CD4-positive, alpha-beta memory T cell (primary cell): ENCODE data around the gene NR1D2. TPM values are rescaled to one million over a fixed set of nuclear protein-coding genes. Genes with fewer than 3 reads are reported as not detected.

Experiments used
- CTCF ChIA-PET: fragments of 350-600 bp; sonication (Branson Sonifier 250); formaldehyde crosslinking; loops from one replicate; lab custom pipeline; 2021; ENCODE audit warnings: inconsistent platforms; ENCODE audit not compliant: partially characterized antibody; lab: Charles Lee
- POLR2A ChIA-PET: fragments of 350-600 bp; sonication (Branson Sonifier 250); formaldehyde crosslinking; loops from one replicate; lab custom pipeline; 2021; ENCODE audit not compliant: partially characterized antibody; lab: Charles Lee
- DNase-seq, 5 donors: peaks; one replicate each; pipeline versions ENCODE4 v3.0.0 to v3.0.0-alpha.2; 2020 to 2022; ENCODE audit warnings: mixed read lengths in 1 of 5
- H3K27ac ChIP-seq: one replicate; pipeline ENCODE4 v1.7.0; 2013; ENCODE audit warnings: low read depth, low read length
- H3K27me3 ChIP-seq: 2 replicates; pipeline ENCODE4 v1.7.0; 2013; ENCODE audit warnings: mild to moderate bottlenecking, low read length, moderate library complexity; ENCODE audit not compliant: insufficient read depth
- H3K36me3 ChIP-seq: 2 replicates; pipeline ENCODE4 v1.7.0; 2013; ENCODE audit warnings: mild to moderate bottlenecking, low read length, moderate library complexity; ENCODE audit not compliant: insufficient read depth
- H3K4me1 ChIP-seq: 2 replicates; pipeline ENCODE4 v1.7.0; 2013; ENCODE audit warnings: mild to moderate bottlenecking, low read length, moderate library complexity; ENCODE audit not compliant: insufficient read depth
- H3K4me3 ChIP-seq, 2 donors: one replicate each; pipeline ENCODE4 v1.7.0; 2013; ENCODE audit warnings: low read length in 2 of 2, mild to moderate bottlenecking in 1 of 2
- H3K9me3 ChIP-seq, 2 donors: one replicate each; pipeline ENCODE4 v1.7.0; 2013; ENCODE audit warnings: low read length in 2 of 2, control low read depth in 1 of 2; ENCODE audit not compliant: control insufficient read depth in 1 of 2
- H3K27ac Mint-ChIP-seq, 7 donors: one replicate each; pipeline ENCODE4 v1.8.0; 2020 to 2021; ENCODE audit warnings: mixed read lengths in 7 of 7, mild to moderate bottlenecking in 6 of 7, inconsistent platforms in 3 of 7, moderate library complexity in 3 of 7
- H3K27me3 Mint-ChIP-seq, 2 donors: one replicate each; pipeline ENCODE4 v1.8.0; 2020 to 2021; ENCODE audit warnings: mixed read lengths in 2 of 2
- H3K36me3 Mint-ChIP-seq, 2 donors: one replicate each; pipeline ENCODE4 v1.8.0; 2020 to 2021; ENCODE audit warnings: mixed read lengths in 2 of 2, inconsistent platforms in 1 of 2, mild to moderate bottlenecking in 1 of 2
- H3K4me1 Mint-ChIP-seq, 4 donors: one replicate each; pipeline ENCODE4 v1.8.0; 2020 to 2021; ENCODE audit warnings: mixed read lengths in 4 of 4, mild to moderate bottlenecking in 1 of 4
- H3K4me3 Mint-ChIP-seq, 8 donors: one replicate each; pipeline ENCODE4 v1.8.0; 2020 to 2021; ENCODE audit warnings: mixed read lengths in 8 of 8, mild to moderate bottlenecking in 7 of 8, moderate library complexity in 6 of 8, inconsistent platforms in 3 of 8
- H3K9me3 Mint-ChIP-seq, 8 donors: one replicate each; pipeline ENCODE4 v1.8.0; 2020 to 2021; ENCODE audit warnings: mixed read lengths in 8 of 8, mild to moderate bottlenecking in 5 of 8, inconsistent platforms in 3 of 8, moderate library complexity in 1 of 8
- intact Hi-C: fragments of 100-400 bp; cut with micrococcal nuclease; formaldehyde crosslinking; loops from one replicate; pipeline ENCODE4 v1.15.1; 2023
- polyA plus RNA-seq, 2 donors: library from polyadenylated mRNA; unstranded; fragments of 300-500 nt; fragmentation: Illumina TruSeq; gene quantifications; one replicate each; pipeline ENCODE4 v1.2.3, GENCODE V29; 2021
- total RNA-seq, 2 experiments: library from RNA; stranded (reverse); gene quantifications; one replicate each; pipeline ENCODE4 v1.2.3, GENCODE V29; 2021

Gene NR1D2
- total and polyA plus RNA-seq, 4 experiments from 2014 or later: 28.1 to 70.5 (median 65.2) TPM

GRCh38 chr3:23928524-23928923 is 16.6 kb upstream of the NR1D2 start:
- no peaks in the 10 kb centered on the region for H3K9me3 Mint-ChIP-seq
- DNase-seq: no peak
- ChIA-PET CTCF (no interaction called here), POLR2A (interaction anchor here (1.3 to 2.6 kb wide), 2 partner anchors 10 to 11 kb away, joined by 3 to 11 read pairs; partner anchors contain the start of genes NKIRAS1 and RPL15)
- intact Hi-C loops: no loop called here
- no peak overlapping the region for H3K27ac ChIP-seq
- peaks cover 0 to 1% of the 10 kb centered on the region in 2 donors for H3K27me3 Mint-ChIP-seq
- H3K9me3 ChIP-seq: no peaks in the 10 kb centered on the region
- H3K4me3 ChIP-seq: no peak overlapping the region
- H3K36me3 ChIP-seq: no peaks in the 10 kb centered on the region
- no peak overlapping the region for H3K4me3 Mint-ChIP-seq
- no peaks in the 10 kb centered on the region for H3K27me3 ChIP-seq
- no peaks in the 10 kb centered on the region for H3K4me1 Mint-ChIP-seq
- peaks cover 0 to 3% of the 10 kb centered on the region in 2 donors for H3K36me3 Mint-ChIP-seq
- no peaks in the 10 kb centered on the region for H3K4me1 ChIP-seq
- no peak overlapping the region for H3K27ac Mint-ChIP-seq

- POLR2A ChIA-PET: interaction anchor here (1.8 kb wide), 1 partner anchor 14 kb away, joined by 4 read pairs; the partner anchor contains the start of genes NKIRAS1 and RPL15
- Histone ChIP-seq H3K36me3 (no peaks in the 10 kb centered on the region), H3K27ac (no peak overlapping the region), H3K27me3 (no peaks in the 10 kb centered on the region), H3K4me1 (no peaks in the 10 kb centered on the region), H3K9me3 (no peaks in the 10 kb centered on the region), H3K4me3 (no peak overlapping the region)
- Mint-ChIP-seq H3K27ac (no peak overlapping the region), H3K4me3 (no peak overlapping the region), H3K36me3 (no peaks in the 10 kb centered on the region), H3K9me3 (no peaks in the 10 kb centered on the region), H3K4me1 (no peaks in the 10 kb centered on the region), H3K27me3 (peaks cover 0 to 1% of the 10 kb centered on the region in 2 donors)
- intact Hi-C loops: no loop called here
- CTCF ChIA-PET: no interaction called here
- no peak for DNase-seq
Measured at GRCh38 chr3:23931597-23931996, 13.5 kb upstream of the NR1D2 start.

GRCh38 chr3:23932571-23932970 is 12.5 kb upstream of the NR1D2 start:
- no peaks in the 10 kb centered on the region for H3K9me3 ChIP-seq
- H3K4me1 ChIP-seq: no peaks in the 10 kb centered on the region
- Mint-ChIP-seq H3K9me3 (peaks cover 0 to 2% (median 0%) of the 10 kb centered on the region in 8 donors), H3K4me3 (no peak overlapping the region), H3K27ac (no peak overlapping the region), H3K36me3 (no peaks in the 10 kb centered on the region), H3K4me1 (no peaks in the 10 kb centered on the region), H3K27me3 (peaks cover 1 to 4% of the 10 kb centered on the region in 2 donors)
- DNase-seq: no peak
- no peaks in the 10 kb centered on the region for H3K27me3 ChIP-seq
- ChIA-PET CTCF (no interaction called here), POLR2A (interaction anchor here (1.8 kb wide), 1 partner anchor 15 kb away, joined by 4 read pairs; the partner anchor contains the start of genes NKIRAS1 and RPL15)
- no peak overlapping the region for H3K4me3 ChIP-seq
- intact Hi-C loops: no loop called here
- H3K36me3 ChIP-seq: no peaks in the 10 kb centered on the region
- no peak overlapping the region for H3K27ac ChIP-seq

GRCh38 chr3:23934253-23934652 is 10.8 kb upstream of the NR1D2 start:
- intact Hi-C loops: no loop called here
- peaks cover 1 to 4% of the 10 kb centered on the region in 2 donors for H3K27me3 Mint-ChIP-seq
- no peaks in the 10 kb centered on the region for H3K27me3 ChIP-seq
- ChIA-PET POLR2A (no interaction called here), CTCF (no interaction called here)
- H3K4me1 Mint-ChIP-seq: no peaks in the 10 kb centered on the region
- H3K9me3 ChIP-seq: no peaks in the 10 kb centered on the region
- H3K9me3 Mint-ChIP-seq: peaks cover 0 to 2% (median 0%) of the 10 kb centered on the region in 8 donors
- H3K36me3 Mint-ChIP-seq: no peaks in the 10 kb centered on the region
- no peak overlapping the region for H3K4me3 Mint-ChIP-seq
- no peak overlapping the region for H3K27ac ChIP-seq
- no peaks in the 10 kb centered on the region for H3K36me3 ChIP-seq
- no peak for DNase-seq
- H3K27ac Mint-ChIP-seq: no peak overlapping the region
- H3K4me3 ChIP-seq: no peak overlapping the region
- no peaks in the 10 kb centered on the region for H3K4me1 ChIP-seq

- Histone ChIP-seq H3K27me3 (no peaks in the 10 kb centered on the region), H3K9me3 (no peaks in the 10 kb centered on the region), H3K36me3 (no peaks in the 10 kb centered on the region), H3K4me1 (no peaks in the 10 kb centered on the region), H3K27ac (no peak overlapping the region), H3K4me3 (no peak overlapping the region)
- no peak overlapping the region for H3K27ac Mint-ChIP-seq
- H3K4me3 Mint-ChIP-seq: no peak overlapping the region
- H3K36me3 Mint-ChIP-seq: no peaks in the 10 kb centered on the region
- no peaks in the 10 kb centered on the region for H3K4me1 Mint-ChIP-seq
- POLR2A ChIA-PET: no interaction called here
- no peak for DNase-seq
- intact Hi-C loops: no loop called here
- H3K27me3 Mint-ChIP-seq: peaks cover 1 to 3% of the 10 kb centered on the region in 2 donors
- peaks cover 0 to 2% (median 0%) of the 10 kb centered on the region in 8 donors for H3K9me3 Mint-ChIP-seq
- CTCF ChIA-PET: no interaction called here
Measured at GRCh38 chr3:23937296-23937695, 7.8 kb upstream of the NR1D2 start.

DNA sequence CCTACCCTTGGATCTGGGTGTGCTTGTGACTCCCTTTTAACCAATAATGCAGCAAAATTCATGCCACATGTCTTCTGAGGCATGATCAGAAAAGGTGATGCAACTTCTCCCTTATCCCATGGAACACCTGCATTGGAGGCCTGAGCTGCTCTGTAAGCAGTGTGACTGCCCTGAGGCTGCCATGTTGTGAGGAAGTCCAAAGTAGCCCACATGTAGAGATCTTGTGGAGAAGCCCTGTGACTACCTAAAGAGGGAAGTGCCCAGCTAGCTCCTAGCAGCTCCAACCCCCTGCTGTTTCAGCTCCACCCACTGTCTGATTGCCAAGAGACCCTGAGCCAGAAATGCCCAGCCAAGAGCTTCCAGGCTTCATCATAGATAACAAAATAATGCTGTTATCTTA is 6.4 kb upstream of the NR1D2 start:
- POLR2A ChIA-PET: interaction anchor here (1.4 kb wide), 1 partner anchor 22 kb away, joined by 7 read pairs; the partner anchor contains the start of genes NKIRAS1 and RPL15
- no peaks in the 10 kb centered on the region for H3K9me3 ChIP-seq
- CTCF ChIA-PET: interaction anchor here (1.1 kb wide), 1 partner anchor 20 kb away, joined by 3 read pairs; no protein-coding TSS in a partner anchor

GRCh38 chr3:23940775-23941174 is 4.3 kb upstream of the NR1D2 start:
- H3K9me3 ChIP-seq: no peaks in the 10 kb centered on the region
- intact Hi-C loops: no loop called here
- ChIA-PET CTCF (interaction anchor here (0.7 to 1.5 kb wide), 3 partner anchors 11 to 24 kb away, joined by 3 to 4 read pairs (median 4); partner anchors contain the start of genes NKIRAS1 and RPL15), POLR2A (interaction anchor here (1.0 kb wide), 2 partner anchors 19 to 23 kb away, joined by 4 to 6 read pairs; partner anchors contain the start of genes NKIRAS1 and RPL15)
- H3K27me3 Mint-ChIP-seq: peaks cover 1 to 3% of the 10 kb centered on the region in 2 donors
- no peaks in the 10 kb centered on the region for H3K36me3 ChIP-seq
- no peak overlapping the region for H3K27ac ChIP-seq
- no peak overlapping the region for H3K4me3 ChIP-seq
- H3K27me3 ChIP-seq: no peaks in the 10 kb centered on the region
- H3K4me3 Mint-ChIP-seq: no peak overlapping the region
- H3K4me1 ChIP-seq: peaks cover 6% of the 10 kb centered on the region
- peaks cover 0 to 2% (median 0%) of the 10 kb centered on the region in 8 donors for H3K9me3 Mint-ChIP-seq
- peaks cover 9 to 13% (median 11%) of the 10 kb centered on the region in 4 donors for H3K4me1 Mint-ChIP-seq
- DNase-seq: no peak
- peak overlapping the region in 1 of 7 donors; percentile 17 for H3K27ac Mint-ChIP-seq
- peaks cover 0 to 3% of the 10 kb centered on the region in 2 donors for H3K36me3 Mint-ChIP-seq

More for the DNA sequence above, 6.4 kb upstream of the NR1D2 start:
- Histone ChIP-seq H3K4me3 (no peak overlapping the region), H3K36me3 (no peaks in the 10 kb centered on the region), H3K27ac (no peak overlapping the region), H3K4me1 (no peaks in the 10 kb centered on the region), H3K27me3 (no peaks in the 10 kb centered on the region)
- H3K27ac Mint-ChIP-seq: no peak overlapping the region
- H3K4me1 Mint-ChIP-seq: peaks cover 2 to 3% (median 3%) of the 10 kb centered on the region in 4 donors
- peaks cover 1 to 3% of the 10 kb centered on the region in 2 donors for H3K27me3 Mint-ChIP-seq
- H3K36me3 Mint-ChIP-seq: no peaks in the 10 kb centered on the region
- H3K4me3 Mint-ChIP-seq: no peak overlapping the region
- intact Hi-C loops: no loop called here
- H3K9me3 Mint-ChIP-seq: peaks cover 0 to 2% (median 0%) of the 10 kb centered on the region in 8 donors
- DNase-seq: no peak
